ENCODE data around the gene TLE4. TPM values are rescaled to one million over a fixed set of nuclear protein-coding genes. Genes with fewer than 3 reads are reported as not detected.

Gene TLE4
- total and polyA plus RNA-seq, 2 donors (not counting 1 experiment from before 2014, with no cell fraction given): 34.7 to 57.3 TPM

- Mint-ChIP-seq H3K4me3 (no peak overlapping the region), H3K9me3 (ENCODE audit: insufficient read depth) (no peaks in the 10 kb centered on the region), H3K27me3 (no peaks in the 10 kb centered on the region), H3K27ac (no peak overlapping the region), H3K4me1 (peaks cover 31% of the 10 kb centered on the region)
- ChIA-PET CTCF (no interaction called here), POLR2A (no interaction called here)
- peaks cover 4 to 7% of the 10 kb centered on the region in 2 donors for H3K4me1 ChIP-seq (ENCODE audit: control insufficient read depth in 2 of 2, insufficient read depth in 2 of 2, low read length in 2 of 2)
- TF ChIP-seq EZH2 (IDR thresholded peaks at IDR 0.05; ENCODE audit: borderline replicate concordance, insufficient read depth, low read depth, low read length, poor library complexity, severe bottlenecking): no peak
- TF ChIP-seq CTCF (IDR thresholded peaks at IDR 0.05): no peak
- peaks cover 0 to 4% of the 10 kb centered on the region in 2 experiments for H3K36me3 ChIP-seq (replicated peaks in 1 of 2; ENCODE audit: control extremely low read depth in 1 of 2, control insufficient read depth in 1 of 2, extremely low read depth in 1 of 2, insufficient read depth in 2 of 2, low read length in 1 of 2)
- no peak overlapping the region for H3K9ac ChIP-seq (ENCODE audit: low read length)
- no peak overlapping the region for H3K4me2 ChIP-seq (replicated peaks; ENCODE audit: low read depth, low read length, poor library complexity, severe bottlenecking)
- H3K9me3 ChIP-seq (ENCODE audit: control extremely low read depth in 1 of 3, control insufficient read depth in 2 of 3, insufficient read depth in 1 of 3, low read length in 2 of 3): no peaks in the 10 kb centered on the region
- H3K4me3 ChIP-seq (ENCODE audit: control extremely low read depth in 1 of 5, extremely low read depth in 1 of 5, insufficient read depth in 1 of 5, low read depth in 2 of 5, low read length in 4 of 5): no peak overlapping the region
- DNase-seq (no peak), ATAC-seq (ENCODE audit: low read depth) (no peak)
- peaks cover 24% of the 10 kb centered on the region for H4K20me1 ChIP-seq (ENCODE audit: control insufficient read depth, insufficient read depth, low read length, poor library complexity, severe bottlenecking)
- no peaks in the 10 kb centered on the region for H3K79me2 ChIP-seq (ENCODE audit: control insufficient read depth, insufficient read depth, low read length)
- H2AFZ ChIP-seq (ENCODE audit: insufficient read depth, low read depth, low read length, poor library complexity, severe bottlenecking): no peak overlapping the region
- no peak overlapping the region for H3K27ac ChIP-seq (ENCODE audit: low read length in 2 of 2)
- no peaks in the 10 kb centered on the region for H3K27me3 ChIP-seq (replicated peaks in 1 of 4; ENCODE audit: control extremely low read depth in 1 of 4, control insufficient read depth in 3 of 4, insufficient read depth in 4 of 4, low read length in 3 of 4)
- intact Hi-C loops (cut with micrococcal nuclease): no loop called here
These were observed 109.8 kb downstream of the TLE4 start for GRCh38 chr9:79681576-79681975.

GRCh38 chr9:79682076-79682736 is 110.4 kb downstream of the TLE4 start:
- peaks cover 37% of the 10 kb centered on the region for H3K4me1 Mint-ChIP-seq
- no peaks in the 10 kb centered on the region for H3K9me3 Mint-ChIP-seq (ENCODE audit: insufficient read depth)
- Histone ChIP-seq H3K79me2 (ENCODE audit: control insufficient read depth, insufficient read depth, low read length) (peaks cover 4% of the 10 kb centered on the region), H3K9me3 (ENCODE audit: control extremely low read depth in 1 of 3, control insufficient read depth in 2 of 3, insufficient read depth in 1 of 3, low read length in 2 of 3) (no peaks in the 10 kb centered on the region), H3K9ac (ENCODE audit: low read length) (no peak overlapping the region), H3K36me3 (replicated peaks in 1 of 2; ENCODE audit: control extremely low read depth in 1 of 2, control insufficient read depth in 1 of 2, extremely low read depth in 1 of 2, insufficient read depth in 2 of 2, low read length in 1 of 2) (peaks cover 0 to 5% of the 10 kb centered on the region in 2 experiments), H3K4me3 (ENCODE audit: control extremely low read depth in 1 of 5, extremely low read depth in 1 of 5, insufficient read depth in 1 of 5, low read depth in 2 of 5, low read length in 4 of 5) (no peak overlapping the region), H3K4me2 (replicated peaks; ENCODE audit: low read depth, low read length, poor library complexity, severe bottlenecking) (no peak overlapping the region), H2AFZ (ENCODE audit: insufficient read depth, low read depth, low read length, poor library complexity, severe bottlenecking) (no peak overlapping the region), H4K20me1 (ENCODE audit: control insufficient read depth, insufficient read depth, low read length, poor library complexity, severe bottlenecking) (peaks cover 24% of the 10 kb centered on the region), H3K4me1 (ENCODE audit: control insufficient read depth in 2 of 2, insufficient read depth in 2 of 2, low read length in 2 of 2) (peaks cover 10 to 13% of the 10 kb centered on the region in 2 donors), H3K27me3 (replicated peaks in 1 of 4; ENCODE audit: control extremely low read depth in 1 of 4, control insufficient read depth in 3 of 4, insufficient read depth in 4 of 4, low read length in 3 of 4) (no peaks in the 10 kb centered on the region), H3K27ac (ENCODE audit: low read length in 2 of 2) (no peak overlapping the region)
- POLR2A ChIA-PET: no interaction called here
- H3K4me3 Mint-ChIP-seq: no peak overlapping the region
- intact Hi-C loops (cut with micrococcal nuclease): no loop called here
- DNase-seq (no peak), ATAC-seq (ENCODE audit: low read depth) (no peak)
- H3K27ac Mint-ChIP-seq: no peak overlapping the region
- WGBS (ENCODE audit: insufficient coverage): 73% methylated on average over 4 of the region's 4 CpGs
- TF ChIP-seq EZH2 (IDR thresholded peaks at IDR 0.05; ENCODE audit: borderline replicate concordance, insufficient read depth, low read depth, low read length, poor library complexity, severe bottlenecking) (no peak), CTCF (IDR thresholded peaks at IDR 0.05) (no peak)
- H3K27me3 Mint-ChIP-seq: no peaks in the 10 kb centered on the region
- CTCF ChIA-PET: no interaction called here

Data from B cell (primary cell).